22Rv1 (cell line): ENCODE results near the gene TBX3.
A peak's percentile ranks its signal among the peaks of the same experiment; 100 is the strongest.

ENCODE experiments used
- H3K27ac ChIP-seq: fragments of 450-650 bp; 2 replicates; pipeline ENCODE4 v1.5.1; 2017
- ZFX ChIP-seq: fragments of 450-650 bp; IDR thresholded peaks from 2 replicates; pipeline ENCODE4 v1.6.1; 2017; ENCODE audit warnings: antibody characterized with exemption, borderline replicate concordance
- TF ChIP-seq, protein P1 (sequence below): fragments of 450-650 bp; IDR thresholded peaks from 2 replicates; pipeline ENCODE4 v1.5.1; 2017; ENCODE audit warnings: mild to moderate bottlenecking

The TBX3 gene

GRCh38 chr12:114656906-114657596 is 26.9 kb downstream of the TBX3 start:
- no peak for TF ChIP-seq ZFX
- TF ChIP-seq, protein P1, sequence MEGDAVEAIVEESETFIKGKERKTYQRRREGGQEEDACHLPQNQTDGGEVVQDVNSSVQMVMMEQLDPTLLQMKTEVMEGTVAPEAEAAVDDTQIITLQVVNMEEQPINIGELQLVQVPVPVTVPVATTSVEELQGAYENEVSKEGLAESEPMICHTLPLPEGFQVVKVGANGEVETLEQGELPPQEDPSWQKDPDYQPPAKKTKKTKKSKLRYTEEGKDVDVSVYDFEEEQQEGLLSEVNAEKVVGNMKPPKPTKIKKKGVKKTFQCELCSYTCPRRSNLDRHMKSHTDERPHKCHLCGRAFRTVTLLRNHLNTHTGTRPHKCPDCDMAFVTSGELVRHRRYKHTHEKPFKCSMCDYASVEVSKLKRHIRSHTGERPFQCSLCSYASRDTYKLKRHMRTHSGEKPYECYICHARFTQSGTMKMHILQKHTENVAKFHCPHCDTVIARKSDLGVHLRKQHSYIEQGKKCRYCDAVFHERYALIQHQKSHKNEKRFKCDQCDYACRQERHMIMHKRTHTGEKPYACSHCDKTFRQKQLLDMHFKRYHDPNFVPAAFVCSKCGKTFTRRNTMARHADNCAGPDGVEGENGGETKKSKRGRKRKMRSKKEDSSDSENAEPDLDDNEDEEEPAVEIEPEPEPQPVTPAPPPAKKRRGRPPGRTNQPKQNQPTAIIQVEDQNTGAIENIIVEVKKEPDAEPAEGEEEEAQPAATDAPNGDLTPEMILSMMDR, result no peak
- H3K27ac ChIP-seq, result peak overlapping the region; percentile 89

GRCh38 chr12:114655934-114656749 is 27.8 kb downstream of the TBX3 start:
- H3K27ac ChIP-seq, result peak overlapping the region; percentile 89
- TF ChIP-seq ZFX, result no peak
- TF ChIP-seq, protein P1, result 0 out of 2 replicates have a peak, but pooled peaks have one; percentile 9

DNA sequence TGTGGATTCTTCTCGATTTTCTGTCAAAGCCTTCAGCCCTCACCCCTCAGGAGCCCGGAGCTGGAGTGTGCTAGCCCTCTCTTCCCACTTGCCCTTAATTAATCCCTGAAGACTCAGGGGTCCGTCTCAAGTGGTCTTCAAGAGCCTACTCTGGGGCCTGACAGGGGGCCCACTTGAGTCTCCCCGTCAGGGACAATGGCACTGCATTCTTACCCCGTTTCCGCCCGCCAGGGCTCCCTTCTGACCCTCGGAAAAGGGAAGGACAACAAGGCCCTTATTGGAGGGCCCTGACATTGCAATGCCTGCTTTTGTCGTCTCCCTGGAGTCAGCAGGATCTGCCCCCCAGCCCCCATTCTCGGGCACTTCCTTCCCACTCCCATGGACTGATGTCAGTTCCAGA is 34.4 kb downstream of the TBX3 start:
- TF ChIP-seq, protein P1, result no peak
- no peak for TF ChIP-seq ZFX
- no peak overlapping the region for H3K27ac ChIP-seq

DNA sequence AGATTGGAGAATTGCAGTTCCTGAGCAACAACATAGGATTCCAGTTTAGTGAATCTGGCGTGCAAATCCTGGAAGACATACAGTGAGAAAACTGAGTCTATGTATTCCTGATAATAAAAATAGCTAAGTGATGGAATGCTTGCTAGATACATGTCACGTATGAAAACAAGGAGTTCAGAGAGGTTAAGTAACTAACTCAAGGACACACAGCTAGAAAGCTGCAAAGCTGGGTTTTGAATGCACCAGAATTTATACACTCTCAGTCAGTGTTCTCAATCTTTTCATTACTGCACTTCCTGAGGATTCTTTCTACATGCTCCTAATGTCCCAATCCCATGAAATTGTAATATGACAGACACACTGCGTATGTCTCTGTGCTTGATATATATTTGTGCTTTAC is 35.3 kb downstream of the TBX3 start:
- no peak overlapping the region for H3K27ac ChIP-seq
- no peak for TF ChIP-seq ZFX
- TF ChIP-seq, protein P1, result no peak

GRCh38 chr12:114638790-114639435 is 45.1 kb downstream of the TBX3 start:
- H3K27ac ChIP-seq, result no peak overlapping the region
- TF ChIP-seq, protein P1, result no peak
- no peak for TF ChIP-seq ZFX

GRCh38 chr12:114636723-114637480 is 47.1 kb downstream of the TBX3 start:
- TF ChIP-seq ZFX, result no peak
- TF ChIP-seq, protein P1, result peak; percentile 68
- peak overlapping the region; percentile 82 for H3K27ac ChIP-seq
